Prostate gland (tissue), 2 donors: ENCODE data around the gene PCSK6.

ENCODE experiments used
- CTCF ChIP-seq, 4 experiments: fragments of 200-600 bp in 2 of 4; fragments of 450-650 bp in 2 of 4; sonication (generic) in 2 of 4; IDR thresholded peaks; 1 replicate in 3 of 4; 2 replicates in 1 of 4; pipeline ENCODE4 v1.5.1; 2016 to 2019; ENCODE audit warnings: antibody characterized with exemption in 4 of 4, mild to moderate bottlenecking in 2 of 4, moderate library complexity in 2 of 4
- POLR2A ChIP-seq: fragments of 450-650 bp; IDR thresholded peaks from one replicate; pipeline ENCODE4 v1.6.1; 2016; ENCODE audit warnings: antibody characterized with exemption, mild to moderate bottlenecking

DNA sequence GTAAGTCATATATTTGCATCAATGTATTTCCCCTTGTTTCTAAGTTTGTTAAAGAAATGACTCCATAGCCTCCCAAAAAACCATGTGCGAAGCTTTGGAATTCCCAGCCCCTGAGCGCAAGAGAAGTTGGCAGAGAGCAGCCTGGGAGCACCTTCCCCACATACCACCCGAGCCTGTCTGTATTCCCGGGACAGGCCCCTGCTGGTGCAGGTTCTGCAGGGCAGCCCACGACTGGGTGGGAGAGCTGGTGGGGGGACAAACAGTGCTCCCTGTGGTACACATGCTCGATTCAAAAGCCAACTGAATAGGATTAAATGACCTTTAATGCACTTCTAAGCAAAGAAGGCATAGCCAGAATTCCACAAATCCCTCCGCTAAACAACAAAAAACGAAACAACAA is 119.8 kb downstream of the PCSK6 start:
- TF ChIP-seq CTCF (IDR thresholded peaks at IDR 0.05): no peak
- TF ChIP-seq POLR2A: no peak
